ENCODE data around the gene SLC15A1. TPM values are rescaled to one million over a fixed set of nuclear protein-coding genes. Genes with fewer than 3 reads are reported as not detected.

Gene SLC15A1
- total RNA-seq, 1 experiment from 2014 or later = 2.6 TPM

GRCh38 chr13:98787996-98788395 is 35.5 kb upstream of the SLC15A1 start:
- Histone ChIP-seq H3K9me3 (ENCODE audit: control insufficient read depth in 1 of 2, insufficient read depth in 1 of 2, low read depth in 1 of 2, low read length in 2 of 2) (no peaks in the 10 kb centered on the region), H3K4me3 (replicated peaks in 1 of 2; ENCODE audit: low read depth in 1 of 2, low read length in 2 of 2) (no peak overlapping the region), H3K79me2 (ENCODE audit: insufficient read depth, low read length) (no peaks in the 10 kb centered on the region), H3K27ac (ENCODE audit: low read depth, low read length) (no peak overlapping the region), H4K20me1 (ENCODE audit: insufficient read depth) (no peaks in the 10 kb centered on the region), H3K9ac (ENCODE audit: low read length) (no peak overlapping the region), H3K4me2 (ENCODE audit: low read length) (no peak overlapping the region), H3K9me2 (ENCODE audit: insufficient read depth) (no peaks in the 10 kb centered on the region), H2AFZ (ENCODE audit: low read depth, low read length, poor library complexity, severe bottlenecking) (no peak overlapping the region), H3K36me3 (ENCODE audit: control insufficient read depth in 1 of 2, insufficient read depth in 2 of 2, low read length in 2 of 2) (no peaks in the 10 kb centered on the region), H3K4me1 (ENCODE audit: control insufficient read depth in 1 of 2, insufficient read depth in 2 of 2, low read length in 2 of 2) (peaks cover 0 to 8% of the 10 kb centered on the region in 2 experiments; a peak in 1 of 4 replicates), H3K27me3 (ENCODE audit: insufficient read depth, low read length) (no peaks in the 10 kb centered on the region)
- CTCF ChIA-PET = no interaction called here
- DNase-seq (ENCODE audit: low read depth, low spot score) = no peak
- RAD21 ChIA-PET (ENCODE audit: low non-redundant PET in 1 of 2, low total read pairs in 2 of 2, uncharacterized antibody in 2 of 2, unreplicated experiment in 2 of 2) = no interaction called here
- TF ChIP-seq CEBPB (IDR thresholded peaks at IDR 0.05; ENCODE audit: low read depth) (no peak), EGR1 (IDR thresholded peaks at IDR 0.05; ENCODE audit: low read depth) (no peak), REST (IDR thresholded peaks at IDR 0.05; ENCODE audit: low read depth) (no peak), SRF (IDR thresholded peaks at IDR 0.05; ENCODE audit: low read depth) (no peak), RAD21 (IDR thresholded peaks at IDR 0.05; ENCODE audit: low read depth) (no peak), SIN3A (IDR thresholded peaks at IDR 0.05; ENCODE audit: low read depth) (no peak), CTCF (IDR thresholded peaks at IDR 0.05 in 2 of 3, conservative IDR thresholded peaks at IDR 0.05 in 1 of 3; ENCODE audit: borderline replicate concordance in 1 of 3, insufficient read depth in 1 of 3, low read depth in 2 of 3, low read length in 2 of 3) (no peak)
- ATAC-seq = no peak
- POLR2A ChIA-PET = no interaction called here
- BruUV-seq (replicated peaks) = no TSS peak
- intact Hi-C loops (cut with micrococcal nuclease) = no loop called here

Measured in HCT116 (cell line).